K562 (cell line): ENCODE measurements around the gene RYR1. TPM values are rescaled to one million over a fixed set of nuclear protein-coding genes. Genes with fewer than 3 reads are reported as not detected.

ENCODE experiments used
- CEBPG ChIP-seq, 3 experiments: fragments of 200-800 bp in 1 of 3; sonication (Bioruptor generic) in 1 of 3; sonication (generic) in 1 of 3; formaldehyde crosslinking in 1 of 3; IDR thresholded peaks in 2 of 3; conservative IDR thresholded peaks in 1 of 3; 2 replicates each; pipeline versions ENCODE4 v1.6.1 to v1.8.0; 2016 to 2022; ENCODE audit warnings: missing compliant biosample characterization in 2 of 3, missing genetic modification characterization in 2 of 3, mild to moderate bottlenecking in 1 of 3, missing genetic modification reagents in 1 of 3
- CSDE1 ChIP-seq, 2 experiments: fragments of 450-650 bp; IDR thresholded peaks; 2 replicates each; pipeline ENCODE4 v1.6.1; 2016; ENCODE audit warnings: mild to moderate bottlenecking in 1 of 2
- FOXK1 ChIP-seq: sonication (generic); formaldehyde crosslinking; IDR thresholded peaks from 2 replicates; pipeline ENCODE4 v1.8.0; 2022; ENCODE audit warnings: missing genetic modification reagents, mild to moderate bottlenecking, borderline replicate concordance
- HDAC2 ChIP-seq: fragments of 450-650 bp; IDR thresholded peaks from 2 replicates; pipeline ENCODE4 v1.6.1; 2016; ENCODE audit warnings: mild to moderate bottlenecking
- HDAC8 ChIP-seq: fragments of 450-650 bp; IDR thresholded peaks from 2 replicates; pipeline ENCODE4 v1.6.1; 2016; ENCODE audit warnings: mild to moderate bottlenecking, missing genetic modification characterization, moderate library complexity, missing compliant biosample characterization
- KDM2B ChIP-seq: fragments of 250-450 bp; sonication (Bioruptor Pico); IDR thresholded peaks from 2 replicates; pipeline ENCODE4 v1.8.0; 2021; ENCODE audit warnings: mild to moderate bottlenecking, moderate library complexity
- PBX2 ChIP-seq, 2 experiments: IDR thresholded peaks in 1 of 2; conservative IDR thresholded peaks in 1 of 2; 2 replicates each; pipeline ENCODE4 v1.6.1; 2016; ENCODE audit warnings: low read depth in 2 of 2, mild to moderate bottlenecking in 1 of 2, missing compliant biosample characterization in 1 of 2, missing genetic modification characterization in 1 of 2, moderate library complexity in 1 of 2
- RBM25 ChIP-seq: fragments of 200-400 bp; formaldehyde crosslinking; IDR thresholded peaks from 2 replicates; pipeline ENCODE4 v1.6.1; 2018; ENCODE audit warnings: low read length, low read depth, moderate library complexity; ENCODE audit not compliant: severe bottlenecking
- RNF2 ChIP-seq: sonication (generic); IDR thresholded peaks from 2 replicates; pipeline ENCODE4 v1.6.1; 2016
- SMARCC2 ChIP-seq: fragments of 450-650 bp; IDR thresholded peaks from 2 replicates; pipeline ENCODE4 v1.6.1; 2017; ENCODE audit warnings: antibody characterized with exemption, moderate library complexity, mild to moderate bottlenecking, low read depth
- STAT6 ChIP-seq: sonication (generic); formaldehyde crosslinking; IDR thresholded peaks from 2 replicates; pipeline ENCODE4 v1.8.1; 2023; ENCODE audit warnings: mild to moderate bottlenecking, missing genetic modification reagents
- TAF1 ChIP-seq: IDR thresholded peaks from 2 replicates; pipeline ENCODE4 v1.6.1; 2011; ENCODE audit warnings: mild to moderate bottlenecking, low read length, moderate library complexity; ENCODE audit not compliant: insufficient read depth, control insufficient read depth, severe bottlenecking; ENCODE audit errors: extremely low read depth
- ZNF134 ChIP-seq: fragments of 250-450 bp; sonication (Bioruptor Pico); conservative IDR thresholded peaks from 2 replicates; pipeline ENCODE4 v1.4.0; 2020
- ZNF217 ChIP-seq: sonication (generic); formaldehyde crosslinking; IDR thresholded peaks from 2 replicates; pipeline ENCODE4 v1.8.0; 2022; ENCODE audit warnings: mild to moderate bottlenecking, missing genetic modification reagents
- ZNF449 ChIP-seq: fragments of 250-450 bp; sonication (Bioruptor Pico); IDR thresholded peaks from 2 replicates; pipeline ENCODE4 v1.8.0; 2022; ENCODE audit warnings: moderate library complexity, mild to moderate bottlenecking, inconsistent platforms
- ZNF507 ChIP-seq: conservative IDR thresholded peaks from 2 replicates; pipeline ENCODE4 v1.6.1; 2017; ENCODE audit warnings: missing genetic modification characterization, missing compliant biosample characterization
- ZNF518B ChIP-seq: fragments of 250-450 bp; sonication (Bioruptor Pico); IDR thresholded peaks from 2 replicates; pipeline ENCODE4 v1.5.0; 2021; ENCODE audit warnings: mild to moderate bottlenecking, moderate library complexity
- ZNF79 ChIP-seq: fragments of 250-450 bp; sonication (Bioruptor Pico); IDR thresholded peaks from 2 replicates; pipeline ENCODE4 v1.4.0; 2020; ENCODE audit warnings: low read depth, mild to moderate bottlenecking, moderate library complexity
- polyA plus RNA-seq, 8 experiments: library from polyadenylated mRNA; depleted of rRNA in 4 of 8; stranded (reverse) in 5 of 8; unstranded in 3 of 8; fragments of >200 nt; fragmentation: Nextera tagmentation in 2 of 8; fragmentation: Illumina TruSeq in 1 of 8; extraction: Ambion mirVana in 2 of 8; extraction: Trizol in 1 of 8; gene quantifications; 2 replicates each; pipeline versions ENCODE4 v1.2.1 to v1.2.3, GENCODE V29; 2011 to 2014; ENCODE audit warnings: inconsistent platforms in 1 of 8, missing spikeins in 1 of 8
- total RNA-seq, 7 experiments: library from RNA; depleted of rRNA in 6 of 7; stranded (reverse); fragments of >200 nt in 6 of 7; fragmentation: Illumina TruSeq in 2 of 7; extraction: Trizol in 2 of 7; gene quantifications; 2 replicates each; pipeline versions ENCODE4 v1.2.1 to v1.2.3, GENCODE V29; 2011 to 2021; ENCODE audit warnings: low replicate concordance in 1 of 7

The RYR1 gene
- total and polyA plus RNA-seq, 9 of the 15 experiments (the other 6 are each of a cell fraction or from before 2014, with no cell fraction given): 0.11 to 7.4 (median 3.7) TPM

GRCh38 chr19:38433268-38433733 is at the start of gene RYR1 (continued):
- no peak for TF ChIP-seq PBX2 (CRISPR knock-in tag; IDR thresholded peaks at IDR 0.05; ENCODE audit: low read depth)
- TF ChIP-seq PBX2 (tag; conservative IDR thresholded peaks at IDR 0.05; ENCODE audit: low read depth): no peak
- peak; percentile 91; the same call in 1 of the 2 replicates for TF ChIP-seq HDAC2
- no peak for TF ChIP-seq CEBPG (CRISPR knock-in tag; IDR thresholded peaks at IDR 0.05)
- TF ChIP-seq CEBPG (tag; conservative IDR thresholded peaks at IDR 0.05 in 1 of 2, IDR thresholded peaks at IDR 0.05 in 1 of 2): no peak
- no peak for TF ChIP-seq RNF2
- no peak for TF ChIP-seq STAT6 (CRISPR knock-in tag)
- no peak for TF ChIP-seq ZNF79
- TF ChIP-seq SMARCC2: no peak
- TF ChIP-seq KDM2B (CRISPR knock-in tag): no peak
- TF ChIP-seq ZNF134 (CRISPR knock-in tag): no peak
- no peak for TF ChIP-seq ZNF217 (CRISPR knock-in tag)
- TF ChIP-seq ZNF518B: no peak
- TF ChIP-seq FOXK1 (CRISPR knock-in tag): no peak
- TF ChIP-seq ZNF507 (tag): no peak
- TF ChIP-seq TAF1: peak; percentile 33
- TF ChIP-seq RBM25: peak; percentile 82
- no peak for TF ChIP-seq HDAC8
- TF ChIP-seq ZNF449 (CRISPR knock-in tag): no peak
- no peak for TF ChIP-seq CSDE1 (IDR thresholded peaks at IDR 0.05)
